ENCODE measurements around the gene GNPNAT1.

The GNPNAT1 gene

GRCh38 chr14:52834440-52834842 is 43.0 kb upstream of the GNPNAT1 start:
- no peaks in the 10 kb centered on the region; the same call in 1 of the 2 replicates for H3K36me3 ChIP-seq
- H3K27me3 ChIP-seq = no peaks in the 10 kb centered on the region
- no peak for TF ChIP-seq CTCF (IDR thresholded peaks at IDR 0.05; ENCODE audit: low read depth, low read length)
- no peaks in the 10 kb centered on the region for H3K9me3 ChIP-seq
- peaks cover 43% of the 10 kb centered on the region for H3K4me1 ChIP-seq
- H3K4me3 ChIP-seq (ENCODE audit: low read depth, low read length) = peak overlapping the region; percentile 29; the same call in 1 of the 2 replicates
- DNase-seq = no peak

GRCh38 chr14:52833891-52834290 is 42.5 kb upstream of the GNPNAT1 start:
- no peak for TF ChIP-seq CTCF (IDR thresholded peaks at IDR 0.05; ENCODE audit: low read depth, low read length)

GRCh38 chr14:52829527-52830185 is 38.2 kb upstream of the GNPNAT1 start:
- H3K36me3 ChIP-seq = no peaks in the 10 kb centered on the region; the same call in 1 of the 2 replicates
- peaks cover 38% of the 10 kb centered on the region for H3K4me1 ChIP-seq
- no peaks in the 10 kb centered on the region for H3K27me3 ChIP-seq
- no peak for DNase-seq
- TF ChIP-seq CTCF (IDR thresholded peaks at IDR 0.05; ENCODE audit: low read depth, low read length) = no peak
- H3K4me3 ChIP-seq (ENCODE audit: low read depth, low read length) = no peak overlapping the region
- H3K9me3 ChIP-seq = no peaks in the 10 kb centered on the region

More at GRCh38 chr14:52833891-52834290, 42.5 kb upstream of the GNPNAT1 start:
- H3K36me3 ChIP-seq = no peaks in the 10 kb centered on the region; the same call in 1 of the 2 replicates
- H3K4me1 ChIP-seq = peaks cover 49% of the 10 kb centered on the region
- H3K9me3 ChIP-seq = no peaks in the 10 kb centered on the region
- peak; percentile 74 for DNase-seq
- H3K27me3 ChIP-seq = no peaks in the 10 kb centered on the region
- no peak overlapping the region for H3K4me3 ChIP-seq (ENCODE audit: low read depth, low read length)

GRCh38 chr14:52827426-52827825 is 36.0 kb upstream of the GNPNAT1 start:
- Histone ChIP-seq H3K9me3 (no peaks in the 10 kb centered on the region), H3K36me3 (no peaks in the 10 kb centered on the region; the same call in 1 of the 2 replicates), H3K4me1 (peaks cover 40% of the 10 kb centered on the region), H3K27me3 (no peaks in the 10 kb centered on the region), H3K4me3 (ENCODE audit: low read depth, low read length) (no peak overlapping the region)
- no peak for TF ChIP-seq CTCF (IDR thresholded peaks at IDR 0.05; ENCODE audit: low read depth, low read length)
- no peak for DNase-seq

GRCh38 chr14:52825085-52825484 is 33.7 kb upstream of the GNPNAT1 start:
- no peak overlapping the region for H3K4me3 ChIP-seq (ENCODE audit: low read depth, low read length)
- H3K27me3 ChIP-seq = no peaks in the 10 kb centered on the region
- no peak for DNase-seq
- peaks cover 28% of the 10 kb centered on the region for H3K4me1 ChIP-seq
- TF ChIP-seq CTCF (IDR thresholded peaks at IDR 0.05; ENCODE audit: low read depth, low read length) = no peak
- H3K36me3 ChIP-seq = no peaks in the 10 kb centered on the region; the same call in 1 of the 2 replicates
- no peaks in the 10 kb centered on the region for H3K9me3 ChIP-seq

- Histone ChIP-seq H3K27me3 (no peaks in the 10 kb centered on the region), H3K4me1 (peaks cover 23% of the 10 kb centered on the region), H3K4me3 (ENCODE audit: low read depth, low read length) (no peak overlapping the region), H3K9me3 (no peaks in the 10 kb centered on the region), H3K36me3 (no peaks in the 10 kb centered on the region; the same call in 1 of the 2 replicates)
- no peak for DNase-seq
- no peak for TF ChIP-seq CTCF (IDR thresholded peaks at IDR 0.05; ENCODE audit: low read depth, low read length)
Observed at GRCh38 chr14:52824462-52824861, 33.1 kb upstream of the GNPNAT1 start.

Measured in BE2C (cell line).